NCI-H524 treated with DMSO at 0.1 percent for 48 hours (cell line): Measurements from ENCODE around the gene KCNJ2.

Source experiments
- DNase-seq: peaks from one replicate; lab custom pipeline; 2025; lab: John Stamatoyannopoulos, UW

The KCNJ2 gene

DNA sequence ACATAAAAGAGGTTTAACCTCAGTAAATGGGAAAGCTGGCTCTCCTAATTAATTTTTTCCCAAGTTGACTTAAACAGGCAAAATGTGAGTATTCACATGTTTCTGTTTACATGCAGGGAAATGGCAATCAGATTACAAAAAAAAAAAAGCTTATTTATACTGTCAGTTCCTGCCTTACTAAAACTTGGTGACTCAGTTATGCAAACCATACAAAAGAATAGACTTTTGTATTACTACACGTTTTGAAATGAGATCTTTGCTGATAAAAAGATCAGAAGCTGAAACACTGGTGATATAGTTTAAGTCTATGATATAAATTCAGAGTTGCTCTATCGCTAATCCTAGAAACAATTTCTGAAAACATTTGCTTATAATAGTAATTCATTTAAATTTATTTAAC is 9.4 kb upstream of the KCNJ2 start:
- no peak for DNase-seq

DNA sequence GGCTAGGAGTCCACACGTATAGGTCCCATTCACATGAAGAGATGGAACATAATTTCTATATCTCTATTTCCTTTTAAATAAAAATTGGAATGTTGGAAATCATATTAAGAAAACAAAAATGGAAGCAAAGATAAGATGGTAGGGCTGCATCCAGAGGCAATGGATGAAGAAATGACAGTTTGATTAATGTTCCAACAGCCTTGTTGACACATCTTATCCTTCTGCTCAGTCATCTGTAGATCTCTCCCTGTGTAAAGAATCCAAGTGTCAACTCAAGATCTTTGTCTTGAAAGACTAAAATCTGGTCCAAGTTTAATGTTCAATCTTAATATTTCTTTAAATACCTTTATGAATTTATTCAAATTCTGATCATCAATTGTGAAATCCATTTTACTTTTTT is 7.8 kb upstream of the KCNJ2 start:
- no peak for DNase-seq

GRCh38 chr17:70165383-70165782 is 3.9 kb upstream of the KCNJ2 start:
- DNase-seq = no peak

- no peak for DNase-seq
These were observed 2.7 kb upstream of the KCNJ2 start for GRCh38 chr17:70166615-70167014.

GRCh38 chr17:70168044-70168976 is 1.0 kb upstream of the KCNJ2 start:
- DNase-seq = peak; percentile 31

DNA sequence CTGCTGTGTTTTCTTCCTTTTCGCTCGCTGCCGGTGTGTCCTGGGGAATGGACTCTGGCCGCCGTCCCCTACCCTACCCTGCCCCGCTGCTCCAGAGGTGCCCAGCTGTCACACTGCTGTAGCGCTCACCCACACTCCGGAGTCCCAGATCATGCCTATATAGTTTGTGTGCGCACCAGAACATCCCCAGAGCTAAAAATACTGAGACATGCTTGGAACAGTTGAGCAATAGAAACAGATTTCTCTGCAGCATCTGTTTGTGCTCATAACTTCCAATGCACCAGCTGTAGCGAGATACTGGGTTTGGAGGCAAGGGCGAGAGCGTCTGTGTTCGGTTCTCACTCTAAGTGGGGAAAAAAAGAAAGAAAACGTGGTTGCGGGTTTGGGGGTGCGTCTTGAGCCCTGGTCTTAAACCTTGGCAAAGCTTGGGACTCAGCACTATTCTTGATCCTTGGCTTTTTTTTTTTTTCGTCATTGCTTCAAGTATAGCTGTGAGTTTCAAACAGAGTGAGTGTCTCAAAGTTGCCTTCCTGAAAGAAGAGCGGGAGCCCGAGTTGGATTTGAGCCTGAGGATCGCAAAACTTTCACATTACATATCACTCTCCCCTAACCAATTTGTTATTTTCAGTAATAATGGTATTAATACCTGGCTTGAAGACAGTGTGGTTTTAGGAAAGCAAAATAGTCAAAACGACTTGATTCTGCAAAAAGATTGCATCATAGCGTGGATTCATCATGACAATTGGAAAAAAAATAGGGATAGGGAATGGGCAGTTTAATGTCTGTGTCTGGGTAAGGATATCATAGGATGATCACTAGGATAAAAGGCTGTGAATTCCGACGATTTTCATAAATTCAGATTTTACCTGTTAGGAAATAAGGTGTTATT is 621 bp downstream of the KCNJ2 start:
- peak; percentile 19 for DNase-seq

GRCh38 chr17:70171159-70171558 is 1.8 kb downstream of the KCNJ2 start:
- DNase-seq = no peak

GRCh38 chr17:70172449-70172848 is 3.1 kb downstream of the KCNJ2 start:
- DNase-seq = no peak

GRCh38 chr17:70172923-70173322 is 3.6 kb downstream of the KCNJ2 start:
- DNase-seq = no peak

GRCh38 chr17:70173681-70174080 is 4.3 kb downstream of the KCNJ2 start:
- DNase-seq = no peak

DNA sequence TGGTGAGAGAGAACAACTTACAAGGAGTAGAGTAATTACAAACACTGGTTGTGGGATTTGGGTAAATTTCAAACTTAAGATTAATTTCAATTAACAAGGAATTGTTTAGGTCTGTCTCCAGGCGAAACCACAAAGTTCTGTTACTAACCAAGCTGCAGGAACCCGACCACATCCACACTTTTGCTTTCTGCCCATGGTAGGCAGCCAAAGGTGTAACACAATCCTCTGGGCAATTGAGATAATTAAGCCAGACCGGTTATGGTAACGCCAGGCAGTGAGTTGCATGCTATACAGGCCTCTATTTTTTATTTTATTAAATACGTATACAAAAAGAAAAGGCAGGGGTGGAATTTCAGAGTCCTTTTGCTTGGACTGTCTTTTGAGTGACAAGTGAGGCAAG is 12.0 kb downstream of the KCNJ2 start:
- DNase-seq = no peak

- no peak for DNase-seq
These were observed 12.5 kb downstream of the KCNJ2 start for GRCh38 chr17:70181866-70182265.

- DNase-seq = no peak
These were observed 14.2 kb downstream of the KCNJ2 start for GRCh38 chr17:70183508-70183907.

DNA sequence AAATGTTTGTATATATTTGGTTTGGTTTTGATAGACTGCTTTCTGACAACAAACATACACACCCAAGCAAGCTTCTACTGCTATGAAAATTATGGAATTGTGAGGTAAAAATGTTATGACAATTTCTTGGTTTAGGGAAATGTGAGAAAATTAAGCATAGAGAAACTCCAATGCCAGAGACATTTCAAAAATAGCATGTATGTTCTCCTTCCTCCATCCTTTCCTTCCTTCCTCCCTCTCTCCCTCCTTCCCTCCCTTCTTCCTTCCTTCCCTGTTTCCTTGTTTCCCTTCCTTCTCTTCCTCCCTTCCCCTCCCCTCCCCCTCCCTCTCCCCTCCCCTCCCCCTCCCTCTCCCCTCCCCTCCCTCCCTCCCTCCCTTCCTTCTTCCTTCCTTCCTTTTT is 14.9 kb downstream of the KCNJ2 start:
- DNase-seq = no peak

GRCh38 chr17:70184770-70185169 is 15.4 kb downstream of the KCNJ2 start:
- DNase-seq = no peak

- DNase-seq = no peak
These were observed 16.0 kb downstream of the KCNJ2 start for GRCh38 chr17:70185285-70185684.

DNA sequence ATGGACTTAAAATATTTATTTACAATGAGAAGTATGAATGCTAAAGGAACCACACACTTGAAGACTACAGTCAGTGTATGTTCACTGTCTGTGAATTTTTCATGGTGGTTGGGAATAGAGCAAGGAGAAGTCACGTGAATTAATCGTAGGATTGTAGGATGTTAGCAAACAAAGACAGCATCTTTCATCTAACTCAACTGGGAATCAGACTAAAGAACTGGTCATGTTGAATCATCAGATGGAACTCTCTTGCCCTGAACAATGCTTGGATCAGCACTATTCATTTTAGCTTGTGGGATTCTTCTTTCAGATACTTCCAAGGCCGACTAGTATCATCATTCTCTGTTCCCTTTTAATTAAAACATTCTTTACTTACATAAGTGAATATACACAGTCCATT is 18.1 kb downstream of the KCNJ2 start:
- no peak for DNase-seq

DNA sequence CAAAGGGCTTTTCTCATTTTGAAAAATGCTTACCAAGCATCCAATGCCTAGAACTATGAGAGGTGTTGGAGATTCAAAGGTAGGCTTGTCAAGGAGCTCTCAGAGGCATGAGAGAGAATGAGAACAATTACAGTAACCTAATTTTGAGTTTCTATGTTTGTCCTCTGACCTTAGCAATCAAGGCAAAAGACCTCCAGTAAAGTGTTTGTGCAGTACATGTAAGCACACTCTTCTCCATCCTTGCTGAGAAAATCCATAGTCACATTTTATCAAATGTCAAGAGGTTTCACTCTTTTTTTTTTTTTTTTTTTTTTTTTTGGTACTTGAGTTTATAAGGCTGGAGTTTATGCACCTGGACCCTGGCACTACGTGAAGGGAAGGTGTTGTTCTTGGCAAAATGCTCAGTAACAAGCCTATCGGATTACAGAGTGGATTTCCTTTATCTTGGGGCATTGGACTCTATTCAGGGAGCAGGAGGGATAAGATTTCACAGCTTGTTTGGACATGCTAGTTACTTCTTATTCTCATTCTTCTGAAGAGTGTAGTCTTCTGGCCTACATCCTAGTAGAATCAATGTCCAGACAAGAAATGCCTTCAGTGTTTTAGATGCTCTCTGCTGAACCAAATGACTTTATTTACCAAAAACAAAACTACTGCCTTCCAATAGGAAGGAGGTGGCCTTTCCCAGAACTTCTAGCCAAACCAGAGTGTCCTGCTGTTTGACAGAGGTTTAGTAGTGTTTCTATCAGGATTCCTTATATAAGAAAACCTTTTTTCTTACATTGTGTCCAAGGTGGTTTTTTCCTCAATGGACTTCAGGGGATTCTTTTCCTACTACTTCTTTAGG is 21.9 kb downstream of the KCNJ2 start:
- DNase-seq = peak; percentile 22

- DNase-seq = no peak
These were observed 25.8 kb downstream of the KCNJ2 start for GRCh38 chr17:70195091-70195490.

DNA sequence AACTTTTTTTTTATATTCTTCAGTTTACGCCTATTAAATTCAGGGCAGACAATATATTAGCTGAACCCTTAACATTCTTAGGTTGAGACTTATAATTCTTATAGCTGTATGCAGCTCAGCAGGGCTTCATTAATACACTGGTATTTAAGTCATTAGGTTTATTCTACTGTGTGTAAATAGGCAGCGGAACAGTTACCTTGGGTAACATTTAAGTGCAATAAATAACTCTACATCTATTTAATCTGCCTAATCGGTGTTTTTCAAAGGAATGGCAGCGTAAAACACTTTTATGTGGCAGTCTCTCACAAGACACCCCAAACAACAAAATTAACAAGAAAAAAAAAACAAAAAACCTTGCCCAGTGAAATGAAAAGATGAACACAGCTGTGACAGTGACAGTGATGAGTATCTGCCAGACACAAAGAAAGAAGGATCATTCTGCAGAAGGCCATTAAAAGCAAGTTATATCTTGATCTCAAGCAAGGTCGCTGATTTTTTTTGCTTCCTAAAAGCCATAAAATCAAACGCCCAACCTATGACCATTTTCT is 32.6 kb downstream of the KCNJ2 start:
- DNase-seq = no peak

GRCh38 chr17:70202840-70203239 is 33.5 kb downstream of the KCNJ2 start:
- DNase-seq = no peak

GRCh38 chr17:70204431-70204830 is 35.1 kb downstream of the KCNJ2 start:
- no peak for DNase-seq
